ENCODE results near the gene HELQ.
"Not testable (repeated sequence)": the region's sequence is repeated elsewhere in the genome, so short reads cannot be mapped to it uniquely, and the experiment has no call there.

The HELQ gene, protein sequence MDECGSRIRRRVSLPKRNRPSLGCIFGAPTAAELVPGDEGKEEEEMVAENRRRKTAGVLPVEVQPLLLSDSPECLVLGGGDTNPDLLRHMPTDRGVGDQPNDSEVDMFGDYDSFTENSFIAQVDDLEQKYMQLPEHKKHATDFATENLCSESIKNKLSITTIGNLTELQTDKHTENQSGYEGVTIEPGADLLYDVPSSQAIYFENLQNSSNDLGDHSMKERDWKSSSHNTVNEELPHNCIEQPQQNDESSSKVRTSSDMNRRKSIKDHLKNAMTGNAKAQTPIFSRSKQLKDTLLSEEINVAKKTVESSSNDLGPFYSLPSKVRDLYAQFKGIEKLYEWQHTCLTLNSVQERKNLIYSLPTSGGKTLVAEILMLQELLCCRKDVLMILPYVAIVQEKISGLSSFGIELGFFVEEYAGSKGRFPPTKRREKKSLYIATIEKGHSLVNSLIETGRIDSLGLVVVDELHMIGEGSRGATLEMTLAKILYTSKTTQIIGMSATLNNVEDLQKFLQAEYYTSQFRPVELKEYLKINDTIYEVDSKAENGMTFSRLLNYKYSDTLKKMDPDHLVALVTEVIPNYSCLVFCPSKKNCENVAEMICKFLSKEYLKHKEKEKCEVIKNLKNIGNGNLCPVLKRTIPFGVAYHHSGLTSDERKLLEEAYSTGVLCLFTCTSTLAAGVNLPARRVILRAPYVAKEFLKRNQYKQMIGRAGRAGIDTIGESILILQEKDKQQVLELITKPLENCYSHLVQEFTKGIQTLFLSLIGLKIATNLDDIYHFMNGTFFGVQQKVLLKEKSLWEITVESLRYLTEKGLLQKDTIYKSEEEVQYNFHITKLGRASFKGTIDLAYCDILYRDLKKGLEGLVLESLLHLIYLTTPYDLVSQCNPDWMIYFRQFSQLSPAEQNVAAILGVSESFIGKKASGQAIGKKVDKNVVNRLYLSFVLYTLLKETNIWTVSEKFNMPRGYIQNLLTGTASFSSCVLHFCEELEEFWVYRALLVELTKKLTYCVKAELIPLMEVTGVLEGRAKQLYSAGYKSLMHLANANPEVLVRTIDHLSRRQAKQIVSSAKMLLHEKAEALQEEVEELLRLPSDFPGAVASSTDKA

GRCh38 chr4:83455281-83456183 lies at the start of gene HELQ, which contains the start of gene MRPS18C:
Gene HELQ, minus strand, starts transcription at chr4:83455823. Its CDS starts 130 bp downstream, at chr4:83455693.
Gene MRPS18C, plus strand, starts transcription at chr4:83456058. Its CDS starts 20 bp downstream, at chr4:83456078.
- DNase-seq = peak; percentile 94

- no peak for DNase-seq
Observed at GRCh38 chr4:83504996-83505395, 49.4 kb upstream of the HELQ start.

- no peak for DNase-seq
Observed at GRCh38 chr4:83504503-83504902, 48.9 kb upstream of the HELQ start.

GRCh38 chr4:83503974-83504373 lies 48.4 kb upstream of the HELQ start:
- no peak for DNase-seq

DNA sequence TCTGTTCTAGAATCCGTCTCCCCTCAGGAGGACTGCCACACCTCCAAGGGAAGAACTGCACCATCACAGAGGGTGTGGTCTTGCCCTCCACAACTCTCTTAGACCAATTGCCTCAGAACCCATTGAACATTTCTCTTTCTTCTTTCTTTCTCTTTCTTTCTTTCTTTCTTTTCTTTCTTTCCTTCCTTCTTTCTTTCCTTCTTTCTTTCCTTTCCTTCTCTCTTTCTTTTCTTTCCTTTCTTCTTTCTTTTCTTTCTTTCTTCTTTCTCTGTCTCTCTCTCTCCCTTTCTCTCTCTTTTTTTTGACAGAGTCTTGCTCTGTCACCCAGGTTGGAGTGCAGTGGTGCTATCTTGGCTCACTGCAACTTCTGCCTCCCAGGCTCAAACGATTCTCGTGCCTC lies 46.0 kb upstream of the HELQ start:
- DNase-seq = not testable (repeated sequence)

- DNase-seq = no peak
Observed at GRCh38 chr4:83498187-83498586, 42.6 kb upstream of the HELQ start.

GRCh38 chr4:83496085-83496917 lies 40.7 kb upstream of the HELQ start:
- DNase-seq = not testable (repeated sequence)

GRCh38 chr4:83490876-83491450 lies 35.3 kb upstream of the HELQ start:
- DNase-seq = no peak

GRCh38 chr4:83489711-83490326 lies 34.2 kb upstream of the HELQ start:
- DNase-seq = no peak

DNA sequence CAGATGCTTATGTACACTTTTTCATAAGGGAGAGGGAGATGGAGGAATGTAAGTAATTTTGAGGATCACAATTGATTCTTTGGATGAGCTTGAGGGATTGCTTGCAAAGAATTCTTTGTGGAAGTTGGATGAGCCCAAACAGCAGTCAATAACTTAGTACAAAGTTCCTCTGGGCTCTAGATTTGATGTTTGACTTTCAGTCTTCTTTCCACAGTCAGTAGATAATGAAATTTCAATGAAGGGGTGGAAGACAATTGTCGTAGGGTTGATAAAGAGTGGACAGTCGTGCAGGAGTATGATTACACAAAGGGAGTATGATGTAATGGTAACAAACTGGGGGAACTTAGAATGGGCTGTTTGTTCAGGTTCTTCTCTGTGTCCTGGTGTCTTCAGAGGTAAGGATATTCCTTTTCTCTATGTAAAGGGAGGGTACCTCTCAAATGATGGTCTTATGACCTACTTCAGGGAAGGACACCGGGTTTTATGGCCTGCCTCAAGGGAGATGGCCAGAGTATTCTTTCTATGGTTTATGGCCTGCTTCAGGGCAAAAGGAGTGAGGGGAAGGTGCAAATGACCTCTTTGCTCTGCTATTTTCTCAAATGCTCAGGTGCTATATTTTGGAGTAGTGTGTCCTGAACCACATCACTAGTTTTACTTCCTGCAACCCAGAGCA lies 31.0 kb upstream of the HELQ start:
- no peak for DNase-seq

- peak; percentile 95 for DNase-seq
Observed at GRCh38 chr4:83484500-83485461, 29.2 kb upstream of the HELQ start, which contains the start of gene ABRAXAS1. Gene ABRAXAS1, minus strand, starts transcription at chr4:83485100. Its CDS starts 28 bp downstream, at chr4:83485072.

DNA sequence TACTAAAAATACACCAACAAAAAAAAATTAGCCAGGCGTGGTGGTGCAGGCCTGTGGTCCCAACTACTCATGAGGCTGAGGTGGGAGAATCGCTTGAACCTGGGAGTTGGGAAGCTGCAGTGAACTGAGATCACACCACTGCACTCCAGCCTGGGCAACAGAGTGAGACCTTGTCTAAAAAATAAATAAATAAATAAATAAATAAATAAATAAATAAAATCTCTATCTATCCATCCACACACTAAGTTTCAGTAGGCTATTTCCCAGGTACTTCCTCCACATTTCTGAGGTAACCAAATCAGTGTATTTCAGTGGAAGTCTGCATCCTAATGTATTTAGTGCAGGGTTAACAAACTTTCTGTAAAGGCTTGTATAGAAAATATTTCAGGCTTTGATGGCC lies 18.3 kb upstream of the HELQ start:
- DNase-seq = no peak

- no peak for DNase-seq
Observed at GRCh38 chr4:83473423-83473822, 17.8 kb upstream of the HELQ start.

- no peak for DNase-seq
Observed at GRCh38 chr4:83456184-83456501, 520 bp upstream of the HELQ start.

GRCh38 chr4:83454686-83455085 lies 937 bp downstream of the HELQ start:
- peak; percentile 6 for DNase-seq

- DNase-seq = no peak
Observed at GRCh38 chr4:83449009-83449408, 6.6 kb downstream of the HELQ start.

DNA sequence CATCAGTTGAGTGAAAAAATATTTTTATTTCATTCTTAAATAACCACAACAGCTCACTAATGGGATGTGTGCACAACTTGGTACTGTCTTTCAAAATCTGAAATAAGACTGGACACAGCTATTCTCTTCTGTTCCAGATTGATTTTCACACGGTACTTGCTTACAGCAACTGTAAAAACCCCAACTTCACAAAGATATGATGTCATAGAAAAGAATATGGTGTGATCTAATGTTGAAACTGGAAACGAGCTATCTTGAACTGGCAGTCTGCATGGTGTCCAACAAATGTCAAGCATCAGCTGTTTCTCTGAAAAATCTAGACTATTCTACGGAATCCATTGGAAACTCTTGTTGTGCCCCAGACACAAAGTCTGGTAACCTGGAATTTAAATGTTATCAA lies 14.7 kb downstream of the HELQ start:
- no peak for DNase-seq

GRCh38 chr4:83440148-83440814 lies 15.3 kb downstream of the HELQ start:
- no peak for DNase-seq
